Activated naive CD4-positive, alpha-beta T cell treated with anti-CD3 and anti-CD28 coated beads, Interleukin-2, amount 50 U/mL, for 24 hours (primary cell): Measurements from ENCODE around the gene C1QB.
"Not testable (repeated sequence)": the region's sequence is repeated elsewhere in the genome, so short reads cannot be mapped to it uniquely, and the experiment has no call there.

Experiments used
- H3K27ac Mint-ChIP-seq: one replicate; pipeline ENCODE4 v1.8.0; 2021; ENCODE audit warnings: mild to moderate bottlenecking, mixed read lengths
- H3K27me3 Mint-ChIP-seq: one replicate; pipeline ENCODE4 v1.8.0; 2021; ENCODE audit warnings: mixed read lengths
- H3K36me3 Mint-ChIP-seq: one replicate; pipeline ENCODE4 v1.8.0; 2021; ENCODE audit warnings: mixed read lengths
- H3K4me1 Mint-ChIP-seq: one replicate; pipeline ENCODE4 v1.8.0; 2021; ENCODE audit warnings: mixed read lengths
- H3K4me3 Mint-ChIP-seq: one replicate; pipeline ENCODE4 v1.8.0; 2021; ENCODE audit warnings: mild to moderate bottlenecking, mixed read lengths
- H3K9me3 Mint-ChIP-seq: one replicate; pipeline ENCODE4 v1.8.0; 2021; ENCODE audit warnings: mixed read lengths

The C1QB gene

DNA sequence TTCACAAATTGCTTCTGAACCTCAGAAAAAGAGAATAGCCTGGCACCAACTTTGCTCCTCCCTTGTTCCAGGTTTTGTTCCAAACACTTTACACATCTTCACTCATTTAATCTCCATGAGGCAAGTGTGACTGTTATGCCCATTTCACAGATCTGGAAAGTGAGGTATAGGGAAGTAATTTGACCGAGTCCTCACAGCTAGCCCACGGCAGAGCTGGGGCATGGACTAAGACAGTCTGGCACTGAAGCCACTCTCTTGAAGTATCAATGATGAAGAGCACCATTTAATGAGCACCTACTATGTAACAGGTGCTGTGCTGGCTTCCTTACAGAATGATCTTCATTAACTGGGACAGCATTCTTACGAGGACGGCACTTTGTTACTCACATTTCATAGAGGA is 19.0 kb downstream of the C1QB start:
- H3K4me1 Mint-ChIP-seq = no peaks in the 10 kb centered on the region
- H3K27ac Mint-ChIP-seq = no peak overlapping the region
- H3K9me3 Mint-ChIP-seq = no peaks in the 10 kb centered on the region
- H3K36me3 Mint-ChIP-seq = no peaks in the 10 kb centered on the region
- no peak overlapping the region for H3K4me3 Mint-ChIP-seq
- peaks cover 32% of the 10 kb centered on the region for H3K27me3 Mint-ChIP-seq

DNA sequence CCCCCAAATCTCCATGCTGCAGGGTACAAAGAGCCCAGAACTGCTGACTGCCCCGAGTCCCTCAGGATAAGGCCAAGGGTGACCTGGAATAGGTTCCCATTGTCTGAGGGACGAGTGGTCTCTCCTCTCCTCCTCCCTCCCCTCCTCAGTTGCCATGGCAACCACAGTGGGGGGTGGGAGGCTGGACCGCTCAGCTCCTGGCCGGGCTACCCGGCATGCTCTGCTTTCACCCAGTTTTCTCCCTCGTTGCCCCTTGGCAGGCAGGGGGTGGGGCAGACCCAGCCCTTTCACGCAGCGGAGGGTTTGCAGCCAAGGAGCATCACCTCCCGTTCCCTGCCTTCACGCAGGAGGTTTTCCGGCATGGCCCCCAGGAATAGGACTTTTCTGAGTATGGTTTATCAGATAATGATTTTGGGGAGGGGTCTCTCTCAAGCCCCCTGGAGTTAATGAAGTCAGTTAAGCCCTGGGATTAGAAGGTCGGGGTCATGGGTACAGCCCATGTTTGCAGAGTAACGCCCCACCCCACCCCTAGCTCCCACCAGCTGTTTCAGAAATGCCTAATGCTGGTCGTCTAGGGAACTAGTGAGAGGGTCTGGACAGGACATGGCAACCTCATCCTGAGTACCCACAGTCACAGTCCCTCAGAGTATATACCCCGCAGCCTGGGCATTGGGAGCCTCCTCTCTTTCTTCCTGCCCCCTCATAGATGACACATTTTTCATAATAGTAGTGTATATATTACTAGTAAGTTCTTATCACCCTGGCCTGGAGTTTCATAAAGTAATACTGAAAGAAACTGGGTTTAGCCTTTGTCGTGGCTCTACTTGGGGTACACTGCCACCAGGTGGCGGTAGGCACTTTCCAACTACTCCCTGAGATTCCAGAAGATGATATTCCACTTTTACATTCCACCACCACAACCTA is 20.7 kb downstream of the C1QB start:
- Mint-ChIP-seq H3K27me3 (peaks cover 31% of the 10 kb centered on the region), H3K36me3 (no peaks in the 10 kb centered on the region), H3K9me3 (no peaks in the 10 kb centered on the region), H3K4me3 (no peak overlapping the region), H3K4me1 (no peaks in the 10 kb centered on the region), H3K27ac (no peak overlapping the region)

DNA sequence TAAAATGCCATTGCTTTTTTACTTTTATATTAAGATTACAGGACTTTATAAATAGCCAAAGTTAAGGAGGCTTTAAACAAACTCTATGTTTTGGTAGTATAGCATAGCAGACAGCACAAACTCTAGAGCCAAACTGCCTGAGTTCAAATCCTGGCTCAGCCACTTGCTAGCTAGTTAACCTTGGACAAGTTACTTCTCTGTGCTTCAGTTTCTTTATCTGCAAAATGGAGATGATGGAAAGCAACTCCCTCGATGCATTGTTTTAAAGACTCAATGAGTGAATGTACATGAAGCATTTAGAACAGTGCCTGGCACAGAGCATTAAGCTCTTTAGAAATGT is 21.3 kb downstream of the C1QB start:
- H3K27me3 Mint-ChIP-seq = peaks cover 29% of the 10 kb centered on the region
- H3K36me3 Mint-ChIP-seq = no peaks in the 10 kb centered on the region
- H3K4me1 Mint-ChIP-seq = no peaks in the 10 kb centered on the region

DNA sequence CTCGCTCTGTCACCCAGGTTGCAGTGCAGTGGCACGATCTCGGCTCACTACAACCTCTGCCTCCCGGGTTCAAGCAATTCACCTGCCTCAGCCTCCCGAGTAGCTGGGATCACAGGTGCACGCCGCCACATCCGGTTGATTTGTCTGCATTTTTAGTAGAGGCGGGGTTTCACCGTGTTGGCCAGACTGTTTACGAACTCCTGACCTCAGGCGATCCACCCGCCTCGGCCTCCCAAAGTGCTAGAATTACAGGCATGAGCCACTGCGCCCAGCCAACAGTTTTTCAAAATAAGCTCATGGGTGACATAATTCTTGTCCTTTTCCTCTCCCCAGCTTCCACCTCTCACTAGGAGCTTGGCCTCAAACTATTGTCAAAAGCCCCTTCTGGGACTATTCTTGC is 23.1 kb downstream of the C1QB start:
- H3K27ac Mint-ChIP-seq, H3K4me1 Mint-ChIP-seq, H3K4me3 Mint-ChIP-seq, H3K36me3 Mint-ChIP-seq, H3K9me3 Mint-ChIP-seq: not testable (repeated sequence)
- H3K27me3 Mint-ChIP-seq = peaks cover 25% of the 10 kb centered on the region

More for the DNA sequence above, 21.3 kb downstream of the C1QB start:
- no peak overlapping the region for H3K27ac Mint-ChIP-seq
- H3K4me3 Mint-ChIP-seq = no peak overlapping the region
- no peaks in the 10 kb centered on the region for H3K9me3 Mint-ChIP-seq

DNA sequence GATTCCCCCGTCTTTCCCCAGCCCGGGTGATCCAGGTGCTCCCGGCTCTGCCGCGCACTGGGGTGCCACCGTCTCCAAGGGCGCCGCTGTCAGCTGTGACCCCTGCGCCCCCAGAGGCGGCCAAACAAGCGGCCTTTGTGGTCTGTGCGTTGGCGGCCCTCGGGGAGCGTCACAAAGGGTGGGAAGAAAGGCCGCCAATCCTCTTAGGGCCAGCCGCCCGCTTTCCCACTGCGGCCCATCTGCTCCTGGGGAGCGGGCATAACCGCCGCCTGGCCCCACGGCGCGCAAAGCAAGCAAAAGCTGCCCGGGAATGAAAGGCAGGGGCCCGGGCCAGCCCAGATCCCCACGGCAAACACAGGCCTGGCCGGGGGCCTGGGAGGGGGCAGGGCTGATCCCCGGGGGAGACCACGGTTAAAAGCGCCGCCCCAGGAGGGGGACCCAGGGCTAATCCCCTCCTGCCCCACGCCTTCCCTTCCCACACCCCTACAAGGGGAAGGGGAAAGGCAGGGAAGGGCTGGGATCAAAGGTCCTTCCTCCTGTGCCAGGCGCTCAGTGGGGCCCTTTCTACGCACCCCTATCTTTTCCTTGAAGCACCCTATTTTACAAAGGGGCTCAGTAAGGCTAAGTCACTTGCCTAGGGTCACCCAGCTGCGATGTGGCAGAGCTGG is 24.0 kb downstream of the C1QB start:
- H3K36me3 Mint-ChIP-seq = no peaks in the 10 kb centered on the region
- peaks cover 20% of the 10 kb centered on the region for H3K27me3 Mint-ChIP-seq
- H3K9me3 Mint-ChIP-seq = no peaks in the 10 kb centered on the region
- no peak overlapping the region for H3K27ac Mint-ChIP-seq
- no peaks in the 10 kb centered on the region for H3K4me1 Mint-ChIP-seq
- no peak overlapping the region for H3K4me3 Mint-ChIP-seq

DNA sequence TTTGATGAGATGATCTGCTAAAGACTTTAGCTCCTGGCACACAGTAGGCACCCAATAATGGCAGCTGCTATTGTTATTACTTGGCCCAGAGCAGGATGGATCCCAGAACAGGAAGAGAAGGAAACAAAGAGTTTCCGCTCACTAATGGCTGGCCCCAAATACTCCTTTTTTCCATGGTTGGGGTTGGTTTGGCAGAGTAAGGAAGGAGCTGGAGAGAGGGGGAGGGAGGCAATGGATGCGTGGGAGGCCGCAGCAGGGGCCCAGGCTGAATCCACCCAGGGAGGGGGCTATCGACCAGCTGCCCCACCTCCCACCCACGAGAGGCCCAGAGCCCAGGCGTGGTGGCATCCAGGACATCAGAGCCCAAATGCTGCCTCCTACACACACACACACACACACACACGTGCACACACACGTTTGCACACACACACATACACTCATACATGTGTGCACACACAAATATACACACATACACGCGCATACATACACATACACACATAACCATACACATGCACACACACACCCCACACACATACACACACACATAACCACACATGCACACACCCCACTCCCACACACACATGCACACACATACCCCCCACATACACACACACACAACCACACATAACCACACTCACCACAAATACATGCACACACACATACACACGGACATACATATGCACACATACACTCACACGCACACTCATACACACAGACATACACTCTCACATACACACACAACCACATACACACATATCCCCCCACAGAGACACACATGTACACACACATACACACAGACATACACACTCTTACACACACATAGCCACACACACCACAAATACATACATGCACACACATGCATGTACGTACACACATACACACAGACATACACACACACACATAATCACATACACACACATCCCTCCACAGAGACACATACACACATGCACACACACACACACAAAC is 25.2 kb downstream of the C1QB start:
- Mint-ChIP-seq H3K27ac (no peak overlapping the region), H3K4me3 (no peak overlapping the region), H3K9me3 (no peaks in the 10 kb centered on the region), H3K27me3 (peaks cover 12% of the 10 kb centered on the region), H3K36me3 (no peaks in the 10 kb centered on the region), H3K4me1 (no peaks in the 10 kb centered on the region)

DNA sequence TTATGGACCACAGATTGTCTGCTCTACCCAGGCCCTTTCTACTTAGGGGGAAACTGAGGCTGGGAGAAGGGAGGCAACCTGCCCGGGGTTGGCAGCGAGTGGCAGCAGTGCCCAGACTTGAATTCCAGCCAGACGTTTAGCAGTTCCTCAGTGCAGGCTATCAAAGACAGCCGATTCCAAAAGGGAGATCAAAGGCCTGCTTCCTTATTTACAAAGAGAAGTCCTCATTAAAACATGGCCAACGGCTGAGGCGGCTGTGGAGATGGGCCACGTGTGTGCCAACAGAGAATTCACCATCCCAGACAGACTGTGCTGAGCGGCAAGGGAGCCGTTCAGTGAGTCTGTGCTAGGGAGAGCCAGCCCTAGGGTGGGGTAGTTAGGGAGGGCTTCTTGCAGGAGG is 27.7 kb downstream of the C1QB start:
- Mint-ChIP-seq H3K4me1 (no peaks in the 10 kb centered on the region), H3K4me3 (no peak overlapping the region)

DNA sequence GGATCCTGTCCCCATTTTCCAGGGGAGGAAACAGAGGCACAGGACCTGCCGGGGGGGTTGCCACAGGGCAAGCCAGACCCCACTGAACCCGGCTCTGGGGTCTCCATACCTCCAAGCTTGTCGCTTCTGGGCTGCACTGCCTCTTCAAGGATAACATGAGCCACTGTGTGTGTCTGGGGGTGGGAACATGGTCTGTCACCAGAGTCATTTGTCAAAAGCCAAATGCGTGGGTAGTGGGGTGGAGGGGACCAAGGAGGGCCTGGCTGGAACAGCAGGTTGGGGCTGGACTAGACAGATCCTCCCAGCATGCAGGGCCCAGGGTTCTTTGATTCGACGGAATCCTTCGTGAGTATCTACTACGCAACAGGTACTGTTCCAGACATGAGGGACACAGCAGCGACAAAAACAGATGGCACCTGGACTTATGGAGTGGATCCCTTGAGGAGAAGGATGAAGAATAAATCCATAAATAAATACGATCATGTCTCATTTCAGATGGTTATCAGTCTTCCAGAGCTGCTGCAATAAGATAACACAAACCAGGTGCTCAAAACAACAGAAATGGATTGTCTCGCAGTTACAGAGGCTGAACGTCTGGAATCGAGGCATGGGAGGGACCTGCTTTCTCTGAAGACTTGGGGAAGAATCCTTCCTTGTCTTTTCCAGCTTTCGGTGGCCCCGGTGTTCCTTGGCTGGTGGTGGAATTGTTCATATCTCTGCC is 28.7 kb downstream of the C1QB start:
- Mint-ChIP-seq H3K4me3 (no peak overlapping the region), H3K4me1 (no peaks in the 10 kb centered on the region), H3K9me3 (no peaks in the 10 kb centered on the region), H3K27me3 (peaks cover 8% of the 10 kb centered on the region), H3K36me3 (no peaks in the 10 kb centered on the region), H3K27ac (no peak overlapping the region)

More for the DNA sequence above, 27.7 kb downstream of the C1QB start:
- no peak overlapping the region for H3K27ac Mint-ChIP-seq
- peaks cover 5% of the 10 kb centered on the region for H3K27me3 Mint-ChIP-seq
- H3K9me3 Mint-ChIP-seq = no peaks in the 10 kb centered on the region
- no peaks in the 10 kb centered on the region for H3K36me3 Mint-ChIP-seq

DNA sequence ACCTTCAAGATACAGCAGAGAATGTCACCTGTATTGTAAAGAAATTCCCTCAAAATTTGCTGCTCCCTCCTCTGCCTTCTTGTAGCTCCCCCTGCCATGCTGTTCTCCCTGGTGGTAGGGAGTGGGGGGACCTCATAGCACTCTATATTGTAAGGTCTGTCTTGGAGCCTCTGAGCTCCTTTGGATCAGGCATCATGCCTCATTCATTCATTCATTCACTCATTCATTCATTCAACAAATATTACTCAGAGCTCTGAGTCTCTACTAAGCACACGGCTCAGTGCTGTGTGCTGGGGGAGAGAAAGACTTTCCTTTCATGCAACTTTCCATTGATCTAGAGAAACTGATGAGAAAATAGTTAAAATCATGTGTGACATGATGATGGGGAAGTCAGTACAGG is 30.5 kb downstream of the C1QB start:
- Mint-ChIP-seq H3K9me3 (no peaks in the 10 kb centered on the region), H3K4me1 (no peaks in the 10 kb centered on the region), H3K27ac (no peak overlapping the region), H3K4me3 (no peak overlapping the region), H3K27me3 (peaks cover 14% of the 10 kb centered on the region), H3K36me3 (no peaks in the 10 kb centered on the region)

DNA sequence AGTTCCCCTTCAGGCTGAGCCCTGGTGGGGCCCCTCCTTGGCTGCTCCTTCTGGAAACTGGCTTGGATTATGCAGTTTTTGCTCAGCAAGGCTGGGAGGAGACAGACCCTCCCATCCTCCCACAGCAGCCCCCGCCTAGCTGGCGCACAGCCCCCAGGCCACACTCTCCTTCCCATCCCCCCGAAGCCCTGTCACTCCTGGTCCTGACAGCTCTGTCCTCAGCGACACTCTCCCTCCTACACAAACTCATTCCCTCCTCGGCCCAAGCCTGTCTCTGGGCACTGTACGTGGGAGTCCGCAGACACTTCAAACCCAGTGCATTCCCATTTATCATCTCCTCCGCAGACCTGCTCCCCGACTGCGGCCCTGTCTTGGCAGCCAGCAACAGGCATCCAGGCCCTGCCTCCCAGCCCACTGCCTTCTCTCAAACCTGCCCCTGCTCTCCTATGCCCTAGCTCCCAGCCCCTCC is 32.6 kb downstream of the C1QB start:
- peaks cover 14% of the 10 kb centered on the region for H3K27me3 Mint-ChIP-seq
- no peaks in the 10 kb centered on the region for H3K4me1 Mint-ChIP-seq
- no peak overlapping the region for H3K27ac Mint-ChIP-seq
- no peak overlapping the region for H3K4me3 Mint-ChIP-seq
- H3K9me3 Mint-ChIP-seq = no peaks in the 10 kb centered on the region
- no peaks in the 10 kb centered on the region for H3K36me3 Mint-ChIP-seq

DNA sequence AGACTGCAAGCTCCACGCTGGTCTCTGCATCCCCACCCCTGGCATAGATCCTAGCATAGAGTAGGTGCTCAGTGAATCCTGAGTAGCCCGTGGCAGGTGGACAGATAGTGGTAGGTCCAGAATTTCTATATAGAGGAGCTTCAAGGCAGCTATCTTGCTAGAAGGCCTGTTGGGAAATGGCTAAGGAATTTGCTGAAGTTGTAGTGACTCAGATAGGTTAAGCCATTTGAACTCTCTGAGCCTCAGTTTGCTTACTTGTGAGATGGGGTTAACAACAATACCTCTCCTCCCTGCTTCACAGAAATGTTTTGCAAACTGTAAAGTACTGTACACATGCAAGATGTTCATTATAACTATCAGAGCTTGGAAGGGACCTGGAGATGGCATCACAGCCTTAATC is 34.2 kb downstream of the C1QB start:
- Mint-ChIP-seq H3K27me3 (peaks cover 14% of the 10 kb centered on the region), H3K9me3 (no peaks in the 10 kb centered on the region), H3K27ac (no peak overlapping the region), H3K4me1 (no peaks in the 10 kb centered on the region), H3K4me3 (no peak overlapping the region), H3K36me3 (no peaks in the 10 kb centered on the region)

DNA sequence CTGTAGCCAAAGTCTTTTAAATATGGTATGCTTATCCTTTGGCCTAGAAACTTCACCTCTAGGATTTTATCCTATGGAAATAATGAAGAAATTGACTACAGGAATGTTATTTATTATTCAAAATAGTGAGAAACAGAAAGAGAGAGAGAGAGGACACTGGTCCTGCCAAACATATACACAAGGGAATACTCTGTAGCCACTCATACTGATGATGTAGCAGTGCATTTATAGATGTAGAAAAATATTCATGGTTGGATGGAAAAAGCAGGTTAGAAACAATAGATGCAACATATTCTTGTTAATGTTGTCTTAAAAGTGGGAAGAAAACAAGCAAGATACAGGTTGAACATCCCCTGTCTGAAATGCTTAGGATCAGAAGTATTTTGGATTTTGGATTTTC is 35.4 kb downstream of the C1QB start:
- H3K4me3 Mint-ChIP-seq = no peak overlapping the region
- H3K9me3 Mint-ChIP-seq = no peaks in the 10 kb centered on the region
- H3K4me1 Mint-ChIP-seq = no peaks in the 10 kb centered on the region
- H3K27me3 Mint-ChIP-seq = peaks cover 14% of the 10 kb centered on the region
- H3K36me3 Mint-ChIP-seq = no peaks in the 10 kb centered on the region
- no peak overlapping the region for H3K27ac Mint-ChIP-seq

DNA sequence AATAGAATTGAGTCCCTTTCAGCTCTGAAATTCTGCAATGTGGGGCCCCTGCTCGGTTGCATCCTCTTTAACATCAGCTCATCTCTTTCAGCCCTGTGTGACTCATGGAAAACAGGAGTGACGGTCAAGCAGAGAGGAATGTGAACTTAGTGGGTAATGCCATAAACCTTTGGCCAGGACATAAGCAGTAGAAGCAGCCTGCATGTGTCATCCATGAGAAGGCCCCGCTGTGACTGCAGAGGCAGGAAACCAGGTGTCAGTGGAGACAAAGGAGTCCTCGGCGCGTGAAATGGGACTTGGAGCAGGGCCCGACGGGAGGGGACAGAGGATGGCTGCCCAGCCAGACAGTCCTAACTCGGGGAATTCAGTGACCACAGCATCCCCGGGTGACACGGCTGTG is 36.5 kb downstream of the C1QB start:
- no peak overlapping the region for H3K4me3 Mint-ChIP-seq
- no peaks in the 10 kb centered on the region for H3K9me3 Mint-ChIP-seq
- peaks cover 10% of the 10 kb centered on the region for H3K27me3 Mint-ChIP-seq
- H3K27ac Mint-ChIP-seq = no peak overlapping the region
- no peaks in the 10 kb centered on the region for H3K36me3 Mint-ChIP-seq
- no peaks in the 10 kb centered on the region for H3K4me1 Mint-ChIP-seq

DNA sequence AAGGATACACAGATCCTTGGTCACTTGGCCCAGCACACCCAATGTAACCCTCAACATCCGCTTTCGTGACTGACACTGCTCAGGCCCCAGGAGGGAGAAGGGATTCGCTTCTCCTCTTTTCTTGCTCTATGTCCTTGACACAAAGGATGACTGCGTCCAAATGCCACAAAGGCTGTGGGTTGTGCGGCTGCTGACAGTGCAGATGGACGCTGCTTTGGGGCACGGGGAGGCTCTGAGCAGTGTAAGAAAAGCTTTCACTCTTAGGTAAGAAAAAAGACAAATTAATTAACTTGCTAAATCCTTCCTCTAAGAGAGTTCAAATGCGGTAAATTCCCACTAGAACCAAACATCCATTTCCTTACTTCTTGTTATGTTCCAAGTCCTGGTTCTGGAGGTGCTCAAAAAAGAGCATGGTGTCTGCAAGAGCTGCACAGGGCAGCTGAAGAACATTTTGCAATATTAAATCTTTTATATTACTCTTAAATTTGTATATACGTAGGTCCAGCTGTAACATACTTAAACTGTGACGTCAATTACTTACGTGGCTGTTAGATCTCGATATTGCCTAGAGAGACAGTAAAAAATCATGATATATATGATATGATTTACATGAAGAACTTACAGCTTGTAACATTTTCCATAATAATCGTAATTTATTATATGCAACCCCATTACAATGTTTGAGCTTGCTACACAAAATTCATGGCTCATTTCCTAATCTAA is 38.2 kb downstream of the C1QB start:
- Mint-ChIP-seq H3K27me3 (peaks cover 6% of the 10 kb centered on the region), H3K4me3 (no peak overlapping the region), H3K4me1 (no peaks in the 10 kb centered on the region), H3K9me3 (no peaks in the 10 kb centered on the region), H3K27ac (no peak overlapping the region), H3K36me3 (no peaks in the 10 kb centered on the region)
